ENCODE measurements around the gene CFAP299.

The CFAP299 gene

GRCh38 chr4:80475798-80476197 lies 140.3 kb downstream of the CFAP299 start:
- no peak for TF ChIP-seq CTCF (IDR thresholded peaks at IDR 0.05)

- TF ChIP-seq CTCF (IDR thresholded peaks at IDR 0.05), result no peak
Observed at GRCh38 chr4:80484712-80485111, 149.2 kb downstream of the CFAP299 start.

- TF ChIP-seq CTCF (IDR thresholded peaks at IDR 0.05), result no peak
Observed at GRCh38 chr4:80486603-80487002, 151.1 kb downstream of the CFAP299 start.

- TF ChIP-seq CTCF (IDR thresholded peaks at IDR 0.05), result no peak
Observed at GRCh38 chr4:80489798-80490197, 154.3 kb downstream of the CFAP299 start.

GRCh38 chr4:80492761-80493160 lies 157.2 kb downstream of the CFAP299 start:
- TF ChIP-seq CTCF (IDR thresholded peaks at IDR 0.05), result no peak

GRCh38 chr4:80495865-80496264 lies 160.3 kb downstream of the CFAP299 start:
- TF ChIP-seq CTCF (IDR thresholded peaks at IDR 0.05), result no peak

GRCh38 chr4:80498725-80499124 lies 163.2 kb downstream of the CFAP299 start:
- no peak for TF ChIP-seq CTCF (IDR thresholded peaks at IDR 0.05)

GRCh38 chr4:80500613-80501012 lies 165.1 kb downstream of the CFAP299 start:
- TF ChIP-seq CTCF (IDR thresholded peaks at IDR 0.05), result no peak
